LNCaP clone FGC (cell line): Measurements from ENCODE around the gene WHRN.

Experiments
- DNase-seq: peaks from one replicate; pipeline ENCODE4 v3.0.0-alpha.2; 2011; ENCODE audit warnings: low read depth
- H3K4me3 ChIP-seq: 2 replicates; pipeline ENCODE4 v1.5.1; 2011; ENCODE audit warnings: mild to moderate bottlenecking, low read depth, low read length, control low read depth
- TF ChIP-seq, protein P1 (sequence below): IDR thresholded peaks from 2 replicates; pipeline ENCODE4 v1.5.1; 2012; ENCODE audit warnings: mild to moderate bottlenecking; ENCODE audit not compliant: control insufficient read depth, insufficient read depth; ENCODE audit errors: extremely low read depth

WHRN gene

DNA sequence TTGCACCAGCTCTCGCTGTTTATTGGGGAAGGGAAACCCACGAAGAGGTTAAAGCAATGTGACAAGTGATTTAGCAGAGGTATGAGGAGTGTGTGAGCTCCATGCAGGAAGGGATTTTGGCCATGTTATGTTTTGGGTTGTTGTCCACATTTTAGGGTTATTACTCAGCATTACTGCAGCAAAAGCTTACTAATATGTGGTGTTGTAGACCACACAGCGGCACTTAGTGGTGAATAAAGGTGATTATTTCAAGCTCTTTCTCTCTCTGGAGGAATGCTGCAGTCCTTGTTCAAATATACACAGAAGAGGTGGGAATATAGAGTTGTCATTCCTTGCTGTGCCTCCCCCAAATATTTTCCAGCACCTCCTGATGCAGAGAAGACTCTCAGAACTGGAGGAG is 87.8 kb downstream of the WHRN start:
- TF ChIP-seq, protein P1, sequence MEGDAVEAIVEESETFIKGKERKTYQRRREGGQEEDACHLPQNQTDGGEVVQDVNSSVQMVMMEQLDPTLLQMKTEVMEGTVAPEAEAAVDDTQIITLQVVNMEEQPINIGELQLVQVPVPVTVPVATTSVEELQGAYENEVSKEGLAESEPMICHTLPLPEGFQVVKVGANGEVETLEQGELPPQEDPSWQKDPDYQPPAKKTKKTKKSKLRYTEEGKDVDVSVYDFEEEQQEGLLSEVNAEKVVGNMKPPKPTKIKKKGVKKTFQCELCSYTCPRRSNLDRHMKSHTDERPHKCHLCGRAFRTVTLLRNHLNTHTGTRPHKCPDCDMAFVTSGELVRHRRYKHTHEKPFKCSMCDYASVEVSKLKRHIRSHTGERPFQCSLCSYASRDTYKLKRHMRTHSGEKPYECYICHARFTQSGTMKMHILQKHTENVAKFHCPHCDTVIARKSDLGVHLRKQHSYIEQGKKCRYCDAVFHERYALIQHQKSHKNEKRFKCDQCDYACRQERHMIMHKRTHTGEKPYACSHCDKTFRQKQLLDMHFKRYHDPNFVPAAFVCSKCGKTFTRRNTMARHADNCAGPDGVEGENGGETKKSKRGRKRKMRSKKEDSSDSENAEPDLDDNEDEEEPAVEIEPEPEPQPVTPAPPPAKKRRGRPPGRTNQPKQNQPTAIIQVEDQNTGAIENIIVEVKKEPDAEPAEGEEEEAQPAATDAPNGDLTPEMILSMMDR = no peak

DNA sequence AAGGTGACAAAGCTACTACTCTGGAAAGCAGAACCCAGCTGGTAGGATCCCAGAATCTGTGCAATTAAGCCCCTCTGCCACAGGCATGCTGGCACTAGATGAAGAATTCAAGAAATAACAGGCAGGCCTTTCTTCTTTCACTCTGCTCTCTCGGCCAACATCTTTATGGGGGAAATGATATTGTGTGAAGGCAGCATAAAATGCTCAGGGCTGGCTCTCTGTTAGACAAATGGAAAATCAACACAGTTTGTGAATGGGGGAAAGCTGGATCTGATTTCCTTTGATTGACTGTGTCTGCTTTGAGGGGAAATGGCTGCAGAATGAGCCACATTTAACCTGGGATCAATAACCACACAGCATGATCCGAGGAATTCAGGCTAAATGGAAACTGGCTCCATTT is 88.4 kb downstream of the WHRN start:
- TF ChIP-seq, protein P1 = no peak
- no peak overlapping the region for H3K4me3 ChIP-seq
- DNase-seq = no peak

More for the DNA sequence above, 87.8 kb downstream of the WHRN start:
- no peak overlapping the region for H3K4me3 ChIP-seq
- DNase-seq = no peak

DNA sequence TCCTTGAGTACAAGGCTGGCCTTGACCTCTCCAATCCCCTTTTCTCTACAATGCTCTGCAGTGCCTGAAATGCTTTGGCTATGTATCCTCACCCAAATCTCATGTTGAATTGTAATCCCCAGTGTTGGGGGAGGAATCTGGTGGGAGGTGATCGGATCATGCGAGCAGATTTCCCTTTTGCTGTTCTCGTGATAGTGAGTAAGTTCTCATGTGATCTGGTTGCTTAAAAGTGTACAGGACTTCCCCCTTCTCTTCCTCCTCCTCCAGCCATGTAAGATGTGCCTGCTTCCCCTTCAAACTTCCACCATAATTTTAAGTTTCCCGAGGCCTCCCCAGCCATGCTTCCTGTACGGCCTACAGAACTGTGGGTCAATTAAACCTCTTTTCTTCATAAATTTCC is 89.0 kb downstream of the WHRN start:
- no peak for DNase-seq
- H3K4me3 ChIP-seq = no peak overlapping the region
- TF ChIP-seq, protein P1 = no peak

DNA sequence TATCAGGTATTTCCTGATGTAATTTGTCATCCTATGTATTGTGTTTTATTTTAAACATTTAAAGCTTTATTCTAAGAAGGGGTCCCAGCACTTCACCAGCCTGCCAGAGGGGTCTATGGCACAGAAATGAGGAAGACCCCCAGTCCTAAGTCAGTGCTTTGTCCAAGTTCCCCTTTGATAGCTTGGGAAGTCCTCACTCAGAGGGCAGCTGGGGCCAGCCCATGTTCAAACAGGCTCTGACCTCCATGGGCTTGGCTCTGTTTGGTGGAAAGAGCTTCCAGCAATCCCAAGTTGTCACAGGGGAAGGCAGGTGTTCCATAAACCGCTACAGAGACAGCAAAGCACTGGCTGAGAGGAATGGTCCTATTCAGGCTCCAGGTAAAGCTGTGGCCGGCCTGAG is 90.9 kb downstream of the WHRN start:
- TF ChIP-seq, protein P1 = no peak
- no peak for DNase-seq
- no peak overlapping the region for H3K4me3 ChIP-seq

DNA sequence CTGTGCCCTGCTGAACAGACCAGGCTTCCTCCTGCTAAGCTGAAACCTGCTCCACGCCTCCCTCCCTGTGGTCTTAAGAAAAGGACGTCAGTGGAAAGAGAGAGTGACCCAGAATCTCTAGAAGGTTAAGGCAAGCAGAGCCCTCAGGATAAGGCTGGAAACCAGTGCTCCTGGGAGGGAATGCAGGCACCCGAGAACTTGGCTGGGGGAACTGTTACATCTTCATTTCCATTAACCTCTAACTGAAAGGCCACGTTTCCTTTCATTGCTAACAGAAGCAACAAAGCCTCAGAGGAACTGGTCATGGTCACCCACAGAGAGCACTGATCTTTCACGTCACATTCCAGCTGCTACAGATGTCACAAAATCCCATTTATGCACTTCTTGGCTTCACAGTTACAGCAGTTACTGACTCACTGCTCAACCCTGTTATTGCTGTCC is 91.4 kb downstream of the WHRN start:
- H3K4me3 ChIP-seq = no peak overlapping the region
- TF ChIP-seq, protein P1 = no peak
- no peak for DNase-seq

DNA sequence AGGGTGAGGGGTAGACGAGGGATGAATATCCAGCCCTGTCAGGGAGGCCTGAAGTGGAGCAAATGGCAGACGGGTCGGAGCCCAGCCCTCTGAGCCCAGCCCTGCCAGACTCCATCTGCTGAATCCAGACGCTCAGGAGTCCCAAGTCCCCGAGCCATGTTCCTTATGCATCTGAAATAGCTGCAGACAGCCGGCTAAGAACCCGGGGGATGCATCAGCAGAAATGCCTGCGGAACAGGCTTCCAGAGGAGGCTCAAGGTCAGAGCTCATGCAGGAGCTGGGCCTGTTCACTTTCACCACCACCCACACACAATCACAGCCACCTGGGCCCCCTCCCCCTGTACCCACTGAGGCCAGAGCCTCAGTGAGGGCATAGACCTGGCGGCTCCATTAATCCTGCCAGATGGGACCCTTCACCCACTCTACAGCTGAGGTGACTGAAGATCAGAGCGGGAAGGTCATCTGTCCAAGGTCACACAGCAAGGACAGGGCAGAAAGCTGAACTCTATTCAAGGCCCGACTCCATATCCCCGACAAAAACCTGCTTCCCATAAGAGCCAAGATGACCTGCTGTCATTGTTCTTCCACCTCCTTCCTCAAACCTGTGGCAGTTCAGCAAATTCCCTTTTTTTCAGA is 93.1 kb downstream of the WHRN start:
- TF ChIP-seq, protein P1 = no peak
- DNase-seq = no peak
- no peak overlapping the region for H3K4me3 ChIP-seq

DNA sequence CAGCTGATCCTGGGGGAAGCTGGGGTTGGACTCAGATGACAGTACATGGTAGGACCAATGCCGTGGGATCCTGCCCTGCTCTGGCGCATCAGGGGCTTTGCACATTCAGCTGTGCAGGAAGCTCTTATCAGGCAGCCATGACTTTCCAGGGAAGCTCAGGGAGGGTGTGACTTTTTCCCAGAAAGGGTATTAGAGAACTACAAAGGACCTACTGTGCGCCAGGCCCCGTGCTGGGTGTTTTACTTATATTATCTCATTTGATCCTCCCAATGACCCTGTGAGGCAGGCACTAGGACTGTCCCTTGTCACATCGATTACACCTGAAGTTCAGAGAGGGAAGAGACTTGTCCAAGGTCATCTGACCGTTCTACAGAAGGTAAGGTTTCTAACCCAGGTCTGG is 93.8 kb downstream of the WHRN start:
- no peak for DNase-seq
- TF ChIP-seq, protein P1 = no peak
- no peak overlapping the region for H3K4me3 ChIP-seq
